Endothelial cell of umbilical vein (primary cell): ENCODE data around the gene ARPC2. TPM values are rescaled to one million over a fixed set of nuclear protein-coding genes. Genes with fewer than 3 reads are reported as not detected.
A peak's percentile ranks its signal among the peaks of the same experiment; 100 is the strongest.

ENCODE experiments used
- BruUV-seq: library from RNA; stranded (reverse); fragments of 400-500 nt; replicated peaks from 2 replicates; lab custom pipeline; 2021; lab: Mats Ljungman, UMichigan
- CTCF ChIA-PET: fragments of 300-600, 350-600 bp; sonication (Branson Sonifier 250); formaldehyde crosslinking; loops from one replicate; lab custom pipeline; 2021; ENCODE audit warnings: antibody characterized with exemption, inconsistent platforms; lab: Charles Lee
- POLR2A ChIA-PET: fragments of 300-600, 350-600 bp; sonication (Branson Sonifier 250); formaldehyde crosslinking; loops from one replicate; lab custom pipeline; 2021; ENCODE audit warnings: antibody characterized with exemption, inconsistent platforms; lab: Charles Lee
- DNase-seq: peaks from one replicate; pipeline ENCODE4 v3.0.0-alpha.2; 2011; ENCODE audit warnings: low read depth, low spot score
- FAIRE-seq: peaks from 2 replicates; lab custom pipeline; 2011; peaks lifted over from hg19 to GRCh38; lab: Jason Lieb, UNC
- H2AFZ ChIP-seq: 2 replicates; pipeline ENCODE4 v1.6.0; 2012; ENCODE audit warnings: low read depth, low read length, control low read depth, inconsistent platforms
- H3K27ac ChIP-seq: 2 replicates; pipeline ENCODE4 v1.5.1; 2011; ENCODE audit warnings: low read depth, mild to moderate bottlenecking, control low read depth, low read length, moderate library complexity; ENCODE audit not compliant: insufficient read depth
- H3K27me3 ChIP-seq, 2 experiments: 2 replicates each; pipeline versions ENCODE4 v1.6.0 to v1.6.1; 2011; ENCODE audit warnings: low read length in 2 of 2, mixed read lengths in 1 of 2; ENCODE audit not compliant: control insufficient read depth in 2 of 2, insufficient read depth in 2 of 2
- H3K36me3 ChIP-seq, 2 experiments: 2 replicates in 1 of 2; 3 replicates in 1 of 2; pipeline ENCODE4 v1.5.1; 2011; ENCODE audit warnings: low read length in 2 of 2, mild to moderate bottlenecking in 1 of 2, moderate library complexity in 1 of 2; ENCODE audit not compliant: control insufficient read depth in 2 of 2, insufficient read depth in 2 of 2; ENCODE audit errors: extremely low read depth in 1 of 2
- H3K4me1 ChIP-seq: 3 replicates; pipeline ENCODE4 v1.5.1; 2011; ENCODE audit warnings: mild to moderate bottlenecking, low read length; ENCODE audit not compliant: control insufficient read depth, insufficient read depth; ENCODE audit errors: extremely low read depth
- H3K4me2 ChIP-seq: 2 replicates; pipeline ENCODE4 v1.6.1; 2011; ENCODE audit warnings: low read length, control low read depth, mixed read lengths; ENCODE audit not compliant: insufficient read depth
- H3K4me3 ChIP-seq, 3 experiments: fragments of 200-600 bp in 1 of 3; sonication (generic), shearing (Covaris generic) in 1 of 3; replicated peaks in 1 of 3; 2 replicates each; pipeline ENCODE4 v1.5.1; 2011 to 2016; ENCODE audit warnings: control low read depth in 3 of 3, low read length in 3 of 3, mild to moderate bottlenecking in 2 of 3, inconsistent platforms in 1 of 3, low read depth in 1 of 3, moderate library complexity in 1 of 3; ENCODE audit not compliant: insufficient read depth in 1 of 3
- H3K79me2 ChIP-seq: 2 replicates; pipeline ENCODE4 v1.6.0; 2012; ENCODE audit warnings: low read length, inconsistent platforms; ENCODE audit not compliant: control insufficient read depth, insufficient read depth
- H3K9ac ChIP-seq: replicated peaks from 2 replicates; pipeline ENCODE3; 2011; ENCODE audit warnings: low read length, control low read depth; ENCODE audit not compliant: insufficient read depth; ENCODE audit errors: extremely low read depth
- H3K9me1 ChIP-seq: replicated peaks from 3 replicates; pipeline ENCODE4 v1.6.0; 2011; ENCODE audit warnings: mild to moderate bottlenecking, low read length; ENCODE audit not compliant: control insufficient read depth, insufficient read depth; ENCODE audit errors: extremely low read depth
- H3K9me3 ChIP-seq: replicated peaks from 2 replicates; pipeline ENCODE4 v1.5.1; 2012; ENCODE audit warnings: low read length, inconsistent platforms; ENCODE audit not compliant: control insufficient read depth, insufficient read depth
- H4K20me1 ChIP-seq: replicated peaks from 2 replicates; pipeline ENCODE3; 2011; ENCODE audit warnings: mild to moderate bottlenecking, low read length; ENCODE audit not compliant: control insufficient read depth, insufficient read depth; ENCODE audit errors: extremely low read depth
- EZH2 ChIP-seq: IDR thresholded peaks from 2 replicates; pipeline ENCODE4 v1.6.1; 2012; ENCODE audit warnings: borderline replicate concordance, low read depth, mild to moderate bottlenecking, moderate library complexity, low read length, inconsistent platforms; ENCODE audit not compliant: severe bottlenecking
- FOS ChIP-seq: IDR thresholded peaks from 2 replicates; pipeline ENCODE4 v1.6.1; 2011; ENCODE audit warnings: mild to moderate bottlenecking, low read length, moderate library complexity, borderline replicate concordance; ENCODE audit not compliant: insufficient read depth
- GATA2 ChIP-seq: IDR thresholded peaks from 2 replicates; pipeline ENCODE4 v1.7.0; 2011; ENCODE audit warnings: low read depth, mild to moderate bottlenecking, moderate library complexity, mixed read lengths, low read length; ENCODE audit not compliant: insufficient read length, insufficient read depth
- JUN ChIP-seq: IDR thresholded peaks from 2 replicates; pipeline ENCODE4 v1.6.1; 2011; ENCODE audit warnings: borderline replicate concordance, low read depth; ENCODE audit not compliant: insufficient read length, insufficient read depth
- MYC ChIP-seq: IDR thresholded peaks from one replicate; pipeline ENCODE4 v1.6.1; 2011; ENCODE audit warnings: mild to moderate bottlenecking, low read depth, low read length
- POLR2A ChIP-seq: IDR thresholded peaks from 2 replicates; pipeline ENCODE4 v1.6.1; 2012; ENCODE audit warnings: low read depth, mild to moderate bottlenecking, control low read depth, low read length
- POLR2AphosphoS5 ChIP-seq: IDR thresholded peaks from 2 replicates; pipeline ENCODE4 v1.6.1; 2012; ENCODE audit warnings: low read depth, mild to moderate bottlenecking, control low read depth, low read length, moderate library complexity; ENCODE audit not compliant: insufficient read depth
- dilution Hi-C: fragments of 300-500 bp; cut with MboI; formaldehyde crosslinking; loops from one replicate; pipeline ENCODE4 v1.15.0; 2019; ENCODE audit warnings: low sequenced_read_pairs; ENCODE audit not compliant: extremely low pct_ligation_motif_present
- intact Hi-C: fragments of 100-400 bp; cut with micrococcal nuclease; formaldehyde crosslinking; loops from one replicate; pipeline ENCODE4 v1.10.0; 2022
- polyA plus RNA-seq, 4 experiments: library from polyadenylated mRNA; depleted of rRNA in 3 of 4; stranded (reverse) in 3 of 4; unstranded in 1 of 4; fragments of >200 nt; gene quantifications; 2 replicates each; pipeline versions ENCODE4 v1.2.1 to v1.2.3, GENCODE V29; 2011 to 2012; ENCODE audit warnings: missing spikeins in 1 of 4
- total RNA-seq: library from RNA; stranded (reverse); gene quantifications from 2 replicates; pipeline ENCODE4 v1.2.3, GENCODE V29; 2021
- TF ChIP-seq, protein P1 (sequence below): IDR thresholded peaks from 2 replicates; pipeline ENCODE4 v1.6.1; 2011; ENCODE audit not compliant: insufficient read depth, insufficient read length
- TF ChIP-seq, protein P2 (sequence below), 2 donors: IDR thresholded peaks; 1 replicate in 1 of 2; 2 replicates in 1 of 2; pipeline ENCODE4 v1.5.1; 2011; ENCODE audit warnings: low read length in 2 of 2, mild to moderate bottlenecking in 2 of 2, moderate library complexity in 2 of 2, control low read depth in 1 of 2, inconsistent platforms in 1 of 2, low read depth in 1 of 2; ENCODE audit not compliant: insufficient read depth in 1 of 2; ENCODE audit errors: extremely low read depth in 1 of 2

Gene ARPC2
- total and polyA plus RNA-seq, 2 donors (not counting 3 experiments of a cell fraction or from before 2014, with no cell fraction given): 417 to 455 TPM

DNA sequence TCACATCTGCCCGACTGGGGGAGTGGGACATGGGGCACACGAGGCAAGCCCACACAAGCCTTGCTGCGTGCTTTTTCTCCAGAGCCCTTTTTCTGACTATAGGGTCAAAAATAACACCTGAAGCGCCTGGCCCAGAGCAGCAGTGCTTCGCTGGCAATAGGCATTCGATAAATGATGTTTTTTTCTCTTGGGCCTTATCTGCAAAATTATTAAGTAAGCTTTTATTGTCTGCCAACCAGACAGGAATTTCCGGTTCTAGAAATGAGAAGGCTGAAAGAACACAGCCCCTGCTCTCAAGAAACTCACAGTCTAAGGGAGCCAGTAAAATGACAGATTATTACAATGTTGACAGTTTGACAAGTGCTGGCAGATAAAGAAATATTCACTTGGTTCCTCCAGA, 78.0 kb downstream of the ARPC2 start:
- Histone ChIP-seq H3K9ac (peak overlapping the region; percentile 51), H2AFZ (peak overlapping the region; percentile 63), H3K36me3 (no peaks in the 10 kb centered on the region), H3K9me1 (no peaks in the 10 kb centered on the region), H3K4me1 (peaks cover 51% of the 10 kb centered on the region), H4K20me1 (no peaks in the 10 kb centered on the region), H3K27me3 (no peaks in the 10 kb centered on the region), H3K4me3 (no peak overlapping the region), H3K79me2 (peaks cover 23% of the 10 kb centered on the region), H3K27ac (peak overlapping the region; percentile 94), H3K9me3 (no peaks in the 10 kb centered on the region), H3K4me2 (peak overlapping the region; percentile 50)
- peak; percentile 8 for TF ChIP-seq JUN
- TF ChIP-seq FOS: no peak
- no peak for TF ChIP-seq EZH2
- TF ChIP-seq POLR2AphosphoS5: no peak
- TF ChIP-seq, protein P1, sequence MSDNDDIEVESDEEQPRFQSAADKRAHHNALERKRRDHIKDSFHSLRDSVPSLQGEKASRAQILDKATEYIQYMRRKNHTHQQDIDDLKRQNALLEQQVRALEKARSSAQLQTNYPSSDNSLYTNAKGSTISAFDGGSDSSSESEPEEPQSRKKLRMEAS: no peak
- TF ChIP-seq POLR2A: no peak
- TF ChIP-seq GATA2: peak; percentile 68
- FAIRE-seq: peak; percentile 92
- dilution Hi-C loops: no loop called here
- intact Hi-C loops: loop anchor here (1.0 kb wide), 1 partner anchor 28 kb away; no protein-coding TSS in a partner anchor
- POLR2A ChIA-PET: interaction anchor here (0.9 kb wide), 1 partner anchor 23 kb away, joined by 4 read pairs; no protein-coding TSS in a partner anchor
- CTCF ChIA-PET: interaction anchor here (0.8 to 12.1 kb wide), 11 partner anchors 8 to 109 kb away, joined by 3 to 178 read pairs (median 4); partner anchors contain the start of genes AAMP, CATIP and PNKD
- peak; percentile 90 for DNase-seq
- BruUV-seq: no TSS peak

- no peaks in the 10 kb centered on the region for H3K9me3 ChIP-seq
- no peak for TF ChIP-seq FOS
- TF ChIP-seq, protein P2, sequence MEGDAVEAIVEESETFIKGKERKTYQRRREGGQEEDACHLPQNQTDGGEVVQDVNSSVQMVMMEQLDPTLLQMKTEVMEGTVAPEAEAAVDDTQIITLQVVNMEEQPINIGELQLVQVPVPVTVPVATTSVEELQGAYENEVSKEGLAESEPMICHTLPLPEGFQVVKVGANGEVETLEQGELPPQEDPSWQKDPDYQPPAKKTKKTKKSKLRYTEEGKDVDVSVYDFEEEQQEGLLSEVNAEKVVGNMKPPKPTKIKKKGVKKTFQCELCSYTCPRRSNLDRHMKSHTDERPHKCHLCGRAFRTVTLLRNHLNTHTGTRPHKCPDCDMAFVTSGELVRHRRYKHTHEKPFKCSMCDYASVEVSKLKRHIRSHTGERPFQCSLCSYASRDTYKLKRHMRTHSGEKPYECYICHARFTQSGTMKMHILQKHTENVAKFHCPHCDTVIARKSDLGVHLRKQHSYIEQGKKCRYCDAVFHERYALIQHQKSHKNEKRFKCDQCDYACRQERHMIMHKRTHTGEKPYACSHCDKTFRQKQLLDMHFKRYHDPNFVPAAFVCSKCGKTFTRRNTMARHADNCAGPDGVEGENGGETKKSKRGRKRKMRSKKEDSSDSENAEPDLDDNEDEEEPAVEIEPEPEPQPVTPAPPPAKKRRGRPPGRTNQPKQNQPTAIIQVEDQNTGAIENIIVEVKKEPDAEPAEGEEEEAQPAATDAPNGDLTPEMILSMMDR (IDR thresholded peaks at IDR 0.05; ENCODE audit: extremely low read depth in 1 of 2, insufficient read depth in 1 of 2, low read depth in 1 of 2, low read length in 2 of 2): no peak
- TF ChIP-seq POLR2AphosphoS5: no peak
- no peak for TF ChIP-seq JUN
- no peak for TF ChIP-seq EZH2
- TF ChIP-seq GATA2: no peak
- TF ChIP-seq, protein P1: no peak
- no peak for TF ChIP-seq MYC
- TF ChIP-seq POLR2A: no peak
- H3K9ac ChIP-seq: no peak overlapping the region
- H3K27ac ChIP-seq: no peak overlapping the region
- dilution Hi-C loops: no loop called here
- POLR2A ChIA-PET: no interaction called here
- CTCF ChIA-PET: interaction anchor here (0.8 to 12.1 kb wide), 8 partner anchors 23 to 170 kb away, joined by 3 to 178 read pairs (median 5); partner anchors contain the start of gene CATIP
- H4K20me1 ChIP-seq: no peaks in the 10 kb centered on the region
- peaks cover 40% of the 10 kb centered on the region for H3K4me1 ChIP-seq
- H2AFZ ChIP-seq: no peak overlapping the region
- H3K36me3 ChIP-seq: no peaks in the 10 kb centered on the region
- H3K9me1 ChIP-seq: no peaks in the 10 kb centered on the region
- BruUV-seq: no TSS peak
- FAIRE-seq (no peak), DNase-seq (no peak)
- intact Hi-C loops: no loop called here
- H3K4me2 ChIP-seq: no peak overlapping the region
- no peak overlapping the region for H3K4me3 ChIP-seq
- peaks cover 11% of the 10 kb centered on the region for H3K79me2 ChIP-seq
- H3K27me3 ChIP-seq: no peaks in the 10 kb centered on the region
Observed at GRCh38 chr2:218296200-218296599, 79.2 kb downstream of the ARPC2 start.
